ENCODE measurements around the gene COL5A2.

COL5A2 gene

DNA sequence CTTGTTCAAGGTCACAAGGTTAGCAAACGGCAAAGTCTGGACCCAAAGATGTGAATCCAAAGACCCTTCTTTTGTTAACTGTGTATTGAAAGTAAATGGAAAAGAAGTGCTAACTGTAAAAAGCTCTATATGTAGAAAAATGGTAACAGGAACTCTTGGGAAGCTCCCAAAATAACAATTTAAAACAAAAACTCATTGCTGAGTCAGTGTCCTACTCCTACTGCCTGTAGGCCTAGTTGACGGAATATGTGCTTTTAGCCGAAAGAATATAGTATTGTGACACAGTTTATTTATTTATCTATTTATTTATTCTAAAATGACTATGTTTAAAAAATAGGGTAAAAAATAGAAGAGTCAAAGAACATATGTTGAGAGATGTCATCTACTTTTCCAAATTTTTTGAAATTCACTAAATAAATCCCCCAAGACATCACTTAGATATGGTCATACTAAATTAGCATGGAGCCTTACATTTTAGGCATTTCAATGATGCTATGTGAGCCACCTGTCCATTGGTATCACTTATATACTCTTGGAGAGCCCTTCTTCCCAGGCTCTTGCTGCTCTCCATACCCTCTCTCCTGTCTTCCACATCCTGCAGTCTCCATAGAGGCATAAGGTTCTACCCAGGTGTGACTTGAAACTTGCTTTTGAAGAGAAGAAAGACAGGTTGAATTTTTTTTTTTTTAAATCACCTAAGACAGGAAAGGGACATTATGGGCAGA is 13.7 kb downstream of the COL5A2 start:
- no peak overlapping the region for H3K4me3 Mint-ChIP-seq

DNA sequence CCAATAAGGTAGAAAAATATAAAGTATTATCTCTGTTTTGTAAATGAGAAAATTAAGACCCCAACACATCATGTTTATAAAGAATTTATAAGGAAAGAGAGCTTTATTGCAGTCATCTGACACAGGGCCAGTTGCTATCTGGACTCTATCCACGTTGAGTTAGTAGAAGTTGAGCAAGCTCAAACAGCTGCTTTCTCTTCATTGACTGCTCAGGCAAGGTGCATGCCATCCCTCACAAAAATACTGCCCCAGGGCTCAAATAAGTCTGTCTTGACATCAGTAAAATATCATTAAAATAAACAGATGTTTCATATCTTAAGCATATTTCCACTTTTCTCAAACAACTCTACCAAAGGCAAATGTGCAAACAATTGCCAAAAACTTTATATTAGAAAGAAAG is 14.8 kb downstream of the COL5A2 start:
- Mint-ChIP-seq H3K27me3 (peaks cover 3% of the 10 kb centered on the region), H3K4me1 (ENCODE audit: low read depth) (no peaks in the 10 kb centered on the region), H3K9me3 (ENCODE audit: low read depth) (no peaks in the 10 kb centered on the region), H3K4me3 (no peak overlapping the region), H3K27ac (no peak overlapping the region), H3K36me3 (no peaks in the 10 kb centered on the region)

More for the DNA sequence above, 13.7 kb downstream of the COL5A2 start:
- no peaks in the 10 kb centered on the region for H3K36me3 Mint-ChIP-seq
- no peaks in the 10 kb centered on the region for H3K4me1 Mint-ChIP-seq (ENCODE audit: low read depth)
- H3K27me3 Mint-ChIP-seq: peaks cover 3% of the 10 kb centered on the region
- no peak overlapping the region for H3K27ac Mint-ChIP-seq
- H3K9me3 Mint-ChIP-seq (ENCODE audit: low read depth): no peaks in the 10 kb centered on the region

DNA sequence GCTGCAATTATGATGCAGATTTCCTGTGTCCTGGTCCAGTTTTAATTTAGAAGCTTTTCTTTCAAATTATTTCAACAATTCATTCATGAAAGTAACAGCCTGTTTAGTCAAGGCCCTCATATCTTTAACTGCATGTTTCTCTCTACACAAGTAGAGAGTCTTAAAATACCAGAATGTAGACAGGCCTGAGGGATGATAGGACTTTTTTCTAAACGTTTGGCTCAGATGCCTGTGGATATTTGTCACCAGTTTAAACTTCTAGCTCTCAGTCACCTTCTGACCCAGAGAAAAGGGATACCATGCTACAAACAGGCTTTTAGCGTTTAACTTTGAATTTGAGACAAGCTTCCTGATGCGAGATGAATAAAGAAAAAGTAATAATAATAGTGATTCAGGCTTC is 15.7 kb downstream of the COL5A2 start:
- Mint-ChIP-seq H3K9me3 (ENCODE audit: low read depth) (no peaks in the 10 kb centered on the region), H3K4me3 (no peak overlapping the region), H3K27me3 (peaks cover 3% of the 10 kb centered on the region), H3K27ac (no peak overlapping the region), H3K36me3 (no peaks in the 10 kb centered on the region), H3K4me1 (ENCODE audit: low read depth) (no peaks in the 10 kb centered on the region)

DNA sequence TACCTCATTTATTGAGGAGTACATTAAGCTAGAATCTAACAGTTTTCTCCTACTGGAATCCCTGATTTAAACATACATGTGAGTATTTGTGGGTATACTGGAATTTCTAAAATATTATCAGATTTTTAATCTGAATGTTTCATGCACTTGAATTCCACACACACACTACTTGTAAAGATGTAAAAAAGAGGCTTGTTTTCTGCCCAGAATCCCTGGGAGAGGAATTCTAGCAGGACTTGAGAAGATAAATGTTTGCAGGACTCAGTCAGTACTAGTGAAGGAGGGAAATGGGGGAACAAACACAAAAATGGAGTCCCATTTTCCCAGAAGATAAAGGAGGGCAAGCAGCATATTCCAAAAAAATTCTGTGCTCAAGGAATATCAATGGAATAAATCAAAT is 17.0 kb downstream of the COL5A2 start:
- Mint-ChIP-seq H3K4me1 (ENCODE audit: low read depth) (no peaks in the 10 kb centered on the region), H3K27ac (no peak overlapping the region), H3K9me3 (ENCODE audit: low read depth) (no peaks in the 10 kb centered on the region), H3K4me3 (no peak overlapping the region), H3K27me3 (peaks cover 3% of the 10 kb centered on the region), H3K36me3 (no peaks in the 10 kb centered on the region)

DNA sequence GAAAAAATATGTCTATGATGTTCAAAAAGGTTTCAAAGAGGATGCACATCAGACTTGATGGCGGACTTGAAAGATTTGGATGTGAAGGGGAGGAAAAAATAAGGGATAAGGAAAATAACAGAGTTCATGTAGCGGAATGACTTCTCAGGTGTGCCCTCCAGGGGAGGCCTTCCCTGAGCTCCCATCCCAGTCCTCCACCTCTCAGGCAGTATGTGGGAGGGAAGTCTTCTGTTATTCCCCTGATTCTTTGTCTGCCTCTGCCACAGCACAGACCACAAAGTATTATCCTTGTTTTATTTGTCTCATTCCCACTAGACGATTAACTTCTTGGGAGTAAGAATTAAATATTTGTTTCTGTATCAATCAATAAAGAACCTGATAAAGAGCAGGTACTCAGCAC is 17.7 kb downstream of the COL5A2 start:
- Mint-ChIP-seq H3K36me3 (no peaks in the 10 kb centered on the region), H3K4me1 (ENCODE audit: low read depth) (no peaks in the 10 kb centered on the region), H3K9me3 (ENCODE audit: low read depth) (no peaks in the 10 kb centered on the region), H3K4me3 (no peak overlapping the region), H3K27me3 (peaks cover 2% of the 10 kb centered on the region), H3K27ac (no peak overlapping the region)

DNA sequence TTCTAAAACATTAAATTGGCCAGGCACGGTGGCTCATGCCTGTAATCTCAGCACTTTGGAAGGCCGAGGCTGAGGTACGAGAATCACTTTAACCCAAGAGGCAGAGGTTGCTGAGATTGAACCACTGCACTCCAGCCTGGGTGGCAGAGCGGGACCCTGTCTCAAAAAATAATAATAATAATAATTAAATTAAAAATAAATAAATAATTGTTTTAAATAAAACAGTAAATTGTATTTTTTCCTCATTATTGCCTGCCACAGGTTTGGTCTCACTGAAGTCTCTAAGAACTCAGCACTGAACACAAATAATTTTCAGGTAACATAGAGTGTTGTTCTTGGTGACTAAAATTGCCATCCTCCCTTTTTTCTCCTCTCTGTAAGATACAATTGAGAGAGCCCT is 19.8 kb downstream of the COL5A2 start:
- Mint-ChIP-seq H3K9me3 (ENCODE audit: low read depth) (no peaks in the 10 kb centered on the region), H3K27ac (no peak overlapping the region), H3K27me3 (peaks cover 2% of the 10 kb centered on the region), H3K4me3 (no peak overlapping the region), H3K36me3 (no peaks in the 10 kb centered on the region), H3K4me1 (ENCODE audit: low read depth) (no peaks in the 10 kb centered on the region)

DNA sequence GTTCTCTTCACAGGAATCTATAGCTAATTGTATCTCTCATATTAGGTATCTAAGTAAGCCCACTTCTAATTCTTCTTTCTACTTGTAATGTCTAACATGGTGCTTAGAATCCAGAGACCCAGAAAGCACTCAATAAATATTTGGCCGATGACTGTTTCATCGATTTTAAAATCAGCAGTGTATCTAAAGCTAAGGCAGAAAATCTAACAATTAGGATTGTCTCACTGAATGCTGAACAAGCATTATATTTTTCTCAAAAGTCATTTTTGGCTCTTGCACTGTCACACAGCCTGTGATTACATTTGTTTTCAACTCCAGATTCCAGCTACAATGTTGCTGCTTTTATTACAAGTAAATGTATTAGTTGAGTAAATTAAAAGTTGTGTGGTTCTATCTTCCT is 20.3 kb downstream of the COL5A2 start:
- Mint-ChIP-seq H3K4me1 (ENCODE audit: low read depth) (no peaks in the 10 kb centered on the region), H3K27ac (no peak overlapping the region), H3K36me3 (no peaks in the 10 kb centered on the region), H3K27me3 (peaks cover 2% of the 10 kb centered on the region), H3K9me3 (ENCODE audit: low read depth) (no peaks in the 10 kb centered on the region), H3K4me3 (no peak overlapping the region)

DNA sequence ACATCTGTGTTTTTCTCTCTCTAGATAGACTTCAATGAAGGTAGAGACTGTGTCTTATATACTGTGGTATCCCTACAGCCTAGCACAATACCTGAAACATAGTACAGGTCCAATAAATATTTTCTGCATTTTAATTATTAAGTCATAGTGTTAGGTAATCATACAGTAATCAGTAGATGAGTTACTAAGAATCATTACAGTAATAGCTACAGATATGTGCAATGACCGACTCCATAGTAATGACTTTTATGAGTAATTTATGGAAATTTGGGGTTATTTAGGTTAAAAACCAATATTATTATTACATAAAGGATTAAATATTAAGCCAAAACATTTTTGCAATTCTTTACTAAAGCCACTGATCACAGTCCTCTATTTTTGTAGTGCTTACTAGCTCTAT is 21.6 kb downstream of the COL5A2 start:
- H3K4me3 Mint-ChIP-seq: no peak overlapping the region
- no peaks in the 10 kb centered on the region for H3K9me3 Mint-ChIP-seq (ENCODE audit: low read depth)
- H3K4me1 Mint-ChIP-seq (ENCODE audit: low read depth): no peaks in the 10 kb centered on the region
- peaks cover 2% of the 10 kb centered on the region for H3K27me3 Mint-ChIP-seq
- H3K36me3 Mint-ChIP-seq: no peaks in the 10 kb centered on the region
- H3K27ac Mint-ChIP-seq: no peak overlapping the region

DNA sequence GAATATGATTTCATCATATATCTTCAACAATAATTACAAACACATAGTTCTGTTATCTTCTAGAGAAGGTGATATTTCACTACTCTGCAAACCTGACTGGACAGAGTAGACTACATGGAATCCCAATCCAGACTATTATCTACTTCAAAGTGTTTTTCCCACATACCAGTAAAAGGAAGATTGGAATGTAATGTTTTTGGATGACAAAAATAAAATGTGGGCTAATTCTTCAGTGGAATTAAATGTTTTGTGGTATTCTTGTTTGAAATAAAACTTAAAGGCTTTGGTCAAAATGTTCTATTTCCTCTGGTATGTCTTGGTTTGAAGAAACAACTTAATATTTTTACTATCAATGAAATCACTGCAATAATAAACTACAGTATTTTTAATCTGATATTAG is 22.1 kb downstream of the COL5A2 start:
- Mint-ChIP-seq H3K4me1 (ENCODE audit: low read depth) (no peaks in the 10 kb centered on the region), H3K36me3 (no peaks in the 10 kb centered on the region), H3K27ac (no peak overlapping the region), H3K4me3 (no peak overlapping the region), H3K27me3 (peaks cover 2% of the 10 kb centered on the region), H3K9me3 (ENCODE audit: low read depth) (no peaks in the 10 kb centered on the region)

DNA sequence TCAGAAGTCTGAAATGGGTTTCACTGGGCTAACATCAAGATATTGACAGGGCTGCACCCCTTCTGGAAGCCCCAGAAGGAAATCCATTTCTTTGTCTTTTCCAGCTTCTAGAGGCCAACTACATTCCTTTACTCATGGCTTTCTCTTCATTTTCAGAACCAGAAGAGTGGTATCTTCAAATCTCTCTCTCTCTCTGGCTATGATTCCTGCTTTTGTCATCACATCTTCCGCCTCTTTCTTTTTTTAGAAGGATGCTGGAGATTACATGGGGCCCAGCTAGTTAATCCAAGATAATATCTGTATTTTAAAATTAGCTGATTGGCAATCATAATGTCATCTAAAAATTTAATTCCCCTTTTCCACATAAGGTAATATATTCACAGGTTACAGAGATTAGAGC is 23.8 kb downstream of the COL5A2 start:
- Mint-ChIP-seq H3K36me3 (no peaks in the 10 kb centered on the region), H3K4me1 (ENCODE audit: low read depth) (no peaks in the 10 kb centered on the region), H3K27me3 (no peaks in the 10 kb centered on the region), H3K9me3 (ENCODE audit: low read depth) (no peaks in the 10 kb centered on the region), H3K27ac (no peak overlapping the region), H3K4me3 (no peak overlapping the region)

DNA sequence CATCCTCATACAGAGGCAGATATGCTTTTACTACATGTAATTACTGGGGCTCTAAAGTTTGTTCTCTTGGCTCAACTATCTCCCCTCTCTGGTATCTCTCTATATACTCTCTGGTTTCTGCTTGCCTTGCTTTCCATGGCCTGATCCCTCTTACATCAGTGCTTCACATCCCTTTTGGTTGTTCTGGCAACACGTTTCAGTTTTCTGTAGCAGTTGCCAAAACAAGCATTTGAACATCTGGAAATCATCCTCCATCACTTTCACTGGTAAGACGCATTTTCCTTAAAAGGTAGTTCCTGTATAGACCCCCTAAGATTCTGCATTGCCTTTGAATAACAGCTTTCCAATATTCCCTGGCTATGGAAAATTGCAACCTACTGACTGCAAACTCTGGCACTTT is 25.9 kb downstream of the COL5A2 start:
- no peaks in the 10 kb centered on the region for H3K9me3 Mint-ChIP-seq (ENCODE audit: low read depth)
- no peaks in the 10 kb centered on the region for H3K4me1 Mint-ChIP-seq (ENCODE audit: low read depth)
- H3K4me3 Mint-ChIP-seq: no peak overlapping the region
- no peak overlapping the region for H3K27ac Mint-ChIP-seq
- no peaks in the 10 kb centered on the region for H3K27me3 Mint-ChIP-seq
- H3K36me3 Mint-ChIP-seq: no peaks in the 10 kb centered on the region

DNA sequence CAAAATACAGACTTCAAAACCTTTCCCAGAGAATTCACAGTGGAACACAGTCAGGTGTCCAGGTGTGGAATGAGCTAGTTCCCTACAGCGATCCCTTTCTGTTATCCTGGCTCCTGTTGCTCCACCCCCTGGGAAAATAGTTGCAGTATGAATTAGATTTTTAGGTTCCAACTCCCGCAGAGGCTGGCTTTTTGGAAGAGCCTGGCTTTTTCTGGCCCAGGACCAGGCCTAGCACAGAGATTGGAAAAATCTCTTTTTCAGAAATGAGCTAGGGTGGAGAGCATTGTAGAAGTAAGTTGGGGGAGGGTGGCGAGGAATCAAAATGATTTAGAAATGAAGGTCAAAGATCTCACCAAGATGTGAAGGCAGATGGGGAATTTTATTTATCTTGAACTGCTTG is 27.1 kb downstream of the COL5A2 start:
- no peak overlapping the region for H3K4me3 Mint-ChIP-seq
- H3K9me3 Mint-ChIP-seq (ENCODE audit: low read depth): no peaks in the 10 kb centered on the region
- no peak overlapping the region for H3K27ac Mint-ChIP-seq
- H3K36me3 Mint-ChIP-seq: no peaks in the 10 kb centered on the region
- H3K4me1 Mint-ChIP-seq (ENCODE audit: low read depth): no peaks in the 10 kb centered on the region
- H3K27me3 Mint-ChIP-seq: no peaks in the 10 kb centered on the region

DNA sequence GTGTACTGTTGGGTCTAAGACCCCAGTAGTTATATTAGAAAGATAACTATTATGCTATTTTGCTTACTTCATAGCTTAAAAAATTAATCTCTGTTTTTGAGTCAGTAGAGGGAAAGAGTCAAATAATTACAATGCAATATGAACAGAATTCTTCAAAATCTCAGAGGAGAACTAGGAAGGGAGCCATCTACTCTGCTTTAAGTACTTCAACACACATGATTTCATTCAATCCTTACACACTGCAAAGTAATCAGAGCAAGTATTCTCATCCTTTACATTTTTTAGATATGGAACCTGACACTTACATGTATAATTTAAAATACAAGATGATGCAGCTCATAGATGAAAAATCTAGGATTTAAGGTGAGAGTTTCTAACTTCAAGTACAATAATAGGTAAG is 27.7 kb downstream of the COL5A2 start:
- Mint-ChIP-seq H3K27ac (no peak overlapping the region), H3K27me3 (no peaks in the 10 kb centered on the region), H3K36me3 (no peaks in the 10 kb centered on the region), H3K4me3 (no peak overlapping the region), H3K9me3 (ENCODE audit: low read depth) (no peaks in the 10 kb centered on the region), H3K4me1 (ENCODE audit: low read depth) (no peaks in the 10 kb centered on the region)

DNA sequence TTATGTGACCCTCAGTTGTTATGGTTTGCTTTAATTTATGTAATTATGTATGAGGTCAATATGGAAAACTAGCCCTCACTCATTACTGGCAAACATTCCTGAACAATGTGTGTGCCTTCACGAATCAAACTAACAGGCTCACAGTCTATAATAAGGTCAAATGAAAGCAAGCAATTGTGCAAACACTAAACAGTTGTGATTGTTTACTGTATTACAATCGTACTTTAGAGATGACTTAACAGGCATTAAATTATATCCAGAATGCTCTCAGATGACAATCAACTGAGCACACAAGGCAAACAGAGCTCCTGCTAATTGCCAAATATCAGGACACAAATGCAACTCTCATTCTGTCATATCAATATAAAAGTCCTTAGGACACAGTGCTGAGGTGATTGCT is 29.5 kb downstream of the COL5A2 start:
- Mint-ChIP-seq H3K27ac (no peak overlapping the region), H3K9me3 (ENCODE audit: low read depth) (no peaks in the 10 kb centered on the region), H3K36me3 (no peaks in the 10 kb centered on the region), H3K4me3 (no peak overlapping the region), H3K4me1 (ENCODE audit: low read depth) (no peaks in the 10 kb centered on the region), H3K27me3 (no peaks in the 10 kb centered on the region)

DNA sequence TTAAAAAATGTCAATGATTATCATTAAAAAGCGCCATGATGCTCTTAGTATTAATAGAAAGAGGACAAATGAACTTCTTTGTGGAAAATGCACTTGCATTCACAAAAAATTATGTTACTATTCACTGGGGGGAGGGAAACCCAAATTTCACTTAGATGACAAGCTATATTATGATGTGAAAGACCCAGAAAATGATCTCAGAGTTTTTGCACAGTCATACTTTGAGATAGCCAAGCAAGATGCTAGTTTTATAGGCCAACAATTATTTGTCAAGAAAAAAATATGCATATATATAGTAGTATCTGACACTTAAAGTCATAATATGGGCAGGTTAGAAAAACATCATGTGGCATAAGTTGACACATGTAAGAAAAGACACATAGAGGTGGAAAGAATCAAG is 31.6 kb downstream of the COL5A2 start:
- Mint-ChIP-seq H3K9me3 (ENCODE audit: low read depth) (no peaks in the 10 kb centered on the region), H3K27me3 (no peaks in the 10 kb centered on the region), H3K27ac (no peak overlapping the region), H3K4me1 (ENCODE audit: low read depth) (peaks cover 5% of the 10 kb centered on the region), H3K36me3 (no peaks in the 10 kb centered on the region), H3K4me3 (no peak overlapping the region)

DNA sequence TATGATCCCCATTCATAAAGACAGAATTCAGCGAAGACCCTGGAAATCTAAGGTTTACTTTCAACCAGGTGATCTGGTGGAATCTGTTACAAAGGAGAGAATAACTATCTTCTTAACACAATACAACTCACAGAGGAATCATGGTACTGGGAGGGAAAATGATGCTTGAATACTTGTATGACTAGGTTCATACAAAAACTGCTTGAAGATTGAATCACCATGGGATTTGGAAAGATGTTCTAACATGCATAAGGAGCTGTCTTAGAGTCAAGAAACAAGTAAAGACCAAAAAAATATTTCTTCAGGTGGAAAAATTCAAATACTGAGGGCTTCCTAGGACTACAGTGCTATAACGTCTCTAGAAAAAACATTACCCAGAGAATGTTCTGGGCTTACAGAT is 32.2 kb downstream of the COL5A2 start:
- H3K4me3 Mint-ChIP-seq: no peak overlapping the region

More for the DNA sequence above, 32.2 kb downstream of the COL5A2 start:
- Mint-ChIP-seq H3K9me3 (ENCODE audit: low read depth) (no peaks in the 10 kb centered on the region), H3K27me3 (no peaks in the 10 kb centered on the region), H3K27ac (no peak overlapping the region), H3K4me1 (ENCODE audit: low read depth) (peaks cover 5% of the 10 kb centered on the region), H3K36me3 (no peaks in the 10 kb centered on the region)

Measured in activated naive CD8-positive, alpha-beta T cell (primary cell).